ENCODE measurements around the gene SLC6A5. TPM values are rescaled to one million over a fixed set of nuclear protein-coding genes. Genes with fewer than 3 reads are reported as not detected.

SLC6A5 gene
- total RNA-seq, 6 experiments from 2014 or later: not detected

- Mint-ChIP-seq H3K9me3 (no peaks in the 10 kb centered on the region), H3K4me3 (no peak overlapping the region), H3K4me1 (ENCODE audit: low read depth) (no peaks in the 10 kb centered on the region), H3K36me3 (ENCODE audit: low read depth) (no peaks in the 10 kb centered on the region), H3K27ac (no peak overlapping the region), H3K27me3 (ENCODE audit: insufficient read depth) (peaks cover 4% of the 10 kb centered on the region; the same call in 1 of the 2 replicates)
- no peak for TF ChIP-seq CTCF (IDR thresholded peaks at IDR 0.05)
- no peak for DNase-seq
Measured at GRCh38 chr11:20617346-20618005, 18.1 kb downstream of the SLC6A5 start.

- no peaks in the 10 kb centered on the region for H3K36me3 Mint-ChIP-seq (ENCODE audit: low read depth)
- H3K4me3 Mint-ChIP-seq: no peak overlapping the region
- no peaks in the 10 kb centered on the region for H3K9me3 Mint-ChIP-seq
- no peak overlapping the region for H3K27ac Mint-ChIP-seq
- peaks cover 9% of the 10 kb centered on the region for H3K27me3 Mint-ChIP-seq (ENCODE audit: insufficient read depth)
- TF ChIP-seq CTCF (IDR thresholded peaks at IDR 0.05): no peak
- no peaks in the 10 kb centered on the region for H3K4me1 Mint-ChIP-seq (ENCODE audit: low read depth)
- DNase-seq: no peak
Measured at GRCh38 chr11:20618083-20618482, 18.7 kb downstream of the SLC6A5 start.

DNA sequence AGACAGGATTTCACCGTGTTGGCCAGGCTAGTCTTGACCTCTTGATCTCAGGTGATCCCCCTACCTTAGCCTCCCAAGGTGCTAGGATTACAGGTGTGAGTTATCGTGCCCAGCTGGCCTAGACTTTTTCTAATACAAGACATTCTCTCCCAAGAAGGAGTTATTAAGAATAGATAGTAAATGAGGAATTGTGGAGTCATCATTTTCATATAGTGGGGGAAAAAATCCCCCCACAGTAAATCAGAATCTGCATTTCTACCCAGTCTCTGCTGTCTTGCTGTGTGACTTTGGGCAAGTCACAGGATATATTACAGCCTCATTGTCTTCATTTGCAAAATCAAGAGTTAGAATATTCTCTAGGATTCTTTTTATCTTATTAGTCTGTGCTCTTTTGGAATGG, 21.6 kb downstream of the SLC6A5 start:
- H3K27me3 Mint-ChIP-seq (ENCODE audit: insufficient read depth): peaks cover 13% of the 10 kb centered on the region
- H3K9me3 Mint-ChIP-seq: no peaks in the 10 kb centered on the region
- no peak for DNase-seq
- H3K4me1 Mint-ChIP-seq (ENCODE audit: low read depth): no peaks in the 10 kb centered on the region
- no peak for TF ChIP-seq CTCF (IDR thresholded peaks at IDR 0.05)
- H3K36me3 Mint-ChIP-seq (ENCODE audit: low read depth): no peaks in the 10 kb centered on the region
- H3K27ac Mint-ChIP-seq: no peak overlapping the region
- no peak overlapping the region for H3K4me3 Mint-ChIP-seq

DNA sequence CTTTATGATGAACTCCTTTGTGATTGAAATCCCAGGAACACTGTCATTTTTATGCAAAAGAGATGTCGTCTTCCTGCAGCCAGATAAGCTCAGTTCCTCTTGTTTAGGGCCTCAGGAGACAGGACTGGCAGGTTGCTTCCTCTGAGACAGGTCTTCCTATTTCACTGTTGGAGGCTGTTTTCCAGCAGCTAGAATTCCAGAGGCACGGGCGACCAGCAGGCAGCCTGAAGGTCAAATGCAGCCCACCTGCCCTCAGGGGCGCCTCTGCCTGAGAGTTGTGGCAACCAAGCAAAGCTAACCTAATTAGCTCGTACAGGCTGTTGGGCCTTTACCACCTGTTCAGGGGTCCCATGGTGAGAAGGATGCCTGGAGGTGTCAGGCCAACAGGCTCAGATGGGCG, 22.3 kb downstream of the SLC6A5 start:
- no peak overlapping the region for H3K4me3 Mint-ChIP-seq
- H3K27ac Mint-ChIP-seq: no peak overlapping the region
- TF ChIP-seq CTCF (IDR thresholded peaks at IDR 0.05): no peak
- no peaks in the 10 kb centered on the region for H3K36me3 Mint-ChIP-seq (ENCODE audit: low read depth)
- H3K9me3 Mint-ChIP-seq: no peaks in the 10 kb centered on the region
- H3K4me1 Mint-ChIP-seq (ENCODE audit: low read depth): no peaks in the 10 kb centered on the region
- peaks cover 13% of the 10 kb centered on the region for H3K27me3 Mint-ChIP-seq (ENCODE audit: insufficient read depth)
- DNase-seq: no peak

GRCh38 chr11:20623252-20623651, 23.8 kb downstream of the SLC6A5 start:
- H3K36me3 Mint-ChIP-seq (ENCODE audit: low read depth): no peaks in the 10 kb centered on the region
- H3K9me3 Mint-ChIP-seq: no peaks in the 10 kb centered on the region
- TF ChIP-seq CTCF (IDR thresholded peaks at IDR 0.05): no peak
- DNase-seq: no peak
- peaks cover 13% of the 10 kb centered on the region for H3K27me3 Mint-ChIP-seq (ENCODE audit: insufficient read depth)
- no peaks in the 10 kb centered on the region for H3K4me1 Mint-ChIP-seq (ENCODE audit: low read depth)
- H3K27ac Mint-ChIP-seq: no peak overlapping the region
- H3K4me3 Mint-ChIP-seq: no peak overlapping the region
